Fibroblast of mammary gland (primary cell): ENCODE results near the gene RNF214.

ENCODE experiments used
- DNase-seq: peaks from one replicate; pipeline ENCODE4 v3.0.0-alpha.2; 2010; ENCODE audit warnings: low read depth
- H3K4me3 ChIP-seq: 2 replicates; pipeline ENCODE4 v1.5.1; 2011; ENCODE audit warnings: low read depth, mild to moderate bottlenecking, low read length, moderate library complexity; ENCODE audit not compliant: control insufficient read depth
- TF ChIP-seq, protein P1 (sequence below): conservative IDR thresholded peaks from 2 replicates; pipeline ENCODE4 v1.5.1; 2011; ENCODE audit warnings: low read depth, low read length, inconsistent platforms; ENCODE audit not compliant: control insufficient read depth, insufficient read depth

RNF214 gene

DNA sequence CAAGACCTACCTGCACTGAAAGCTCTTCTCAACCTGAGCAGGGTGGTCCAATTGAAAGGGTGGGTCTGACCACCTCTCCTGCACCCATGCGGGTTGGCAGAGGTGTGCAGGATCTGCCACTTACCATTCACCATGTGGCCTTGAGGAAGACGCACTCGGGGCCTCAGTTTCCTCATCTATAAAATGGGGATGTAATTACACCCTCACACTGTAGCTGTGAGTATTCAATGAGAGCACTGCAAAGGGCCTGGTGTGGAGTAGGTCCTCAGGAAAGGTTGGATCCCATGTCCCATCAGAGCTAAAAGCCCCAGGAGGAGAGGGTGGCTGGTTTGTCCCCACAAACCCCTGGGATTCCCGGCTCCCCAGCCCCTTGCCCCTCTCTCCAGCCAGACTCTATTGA, 33.9 kb upstream of the RNF214 start:
- peak overlapping the region; percentile 50 for H3K4me3 ChIP-seq
- TF ChIP-seq, protein P1, sequence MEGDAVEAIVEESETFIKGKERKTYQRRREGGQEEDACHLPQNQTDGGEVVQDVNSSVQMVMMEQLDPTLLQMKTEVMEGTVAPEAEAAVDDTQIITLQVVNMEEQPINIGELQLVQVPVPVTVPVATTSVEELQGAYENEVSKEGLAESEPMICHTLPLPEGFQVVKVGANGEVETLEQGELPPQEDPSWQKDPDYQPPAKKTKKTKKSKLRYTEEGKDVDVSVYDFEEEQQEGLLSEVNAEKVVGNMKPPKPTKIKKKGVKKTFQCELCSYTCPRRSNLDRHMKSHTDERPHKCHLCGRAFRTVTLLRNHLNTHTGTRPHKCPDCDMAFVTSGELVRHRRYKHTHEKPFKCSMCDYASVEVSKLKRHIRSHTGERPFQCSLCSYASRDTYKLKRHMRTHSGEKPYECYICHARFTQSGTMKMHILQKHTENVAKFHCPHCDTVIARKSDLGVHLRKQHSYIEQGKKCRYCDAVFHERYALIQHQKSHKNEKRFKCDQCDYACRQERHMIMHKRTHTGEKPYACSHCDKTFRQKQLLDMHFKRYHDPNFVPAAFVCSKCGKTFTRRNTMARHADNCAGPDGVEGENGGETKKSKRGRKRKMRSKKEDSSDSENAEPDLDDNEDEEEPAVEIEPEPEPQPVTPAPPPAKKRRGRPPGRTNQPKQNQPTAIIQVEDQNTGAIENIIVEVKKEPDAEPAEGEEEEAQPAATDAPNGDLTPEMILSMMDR, result no peak
- no peak for DNase-seq

DNA sequence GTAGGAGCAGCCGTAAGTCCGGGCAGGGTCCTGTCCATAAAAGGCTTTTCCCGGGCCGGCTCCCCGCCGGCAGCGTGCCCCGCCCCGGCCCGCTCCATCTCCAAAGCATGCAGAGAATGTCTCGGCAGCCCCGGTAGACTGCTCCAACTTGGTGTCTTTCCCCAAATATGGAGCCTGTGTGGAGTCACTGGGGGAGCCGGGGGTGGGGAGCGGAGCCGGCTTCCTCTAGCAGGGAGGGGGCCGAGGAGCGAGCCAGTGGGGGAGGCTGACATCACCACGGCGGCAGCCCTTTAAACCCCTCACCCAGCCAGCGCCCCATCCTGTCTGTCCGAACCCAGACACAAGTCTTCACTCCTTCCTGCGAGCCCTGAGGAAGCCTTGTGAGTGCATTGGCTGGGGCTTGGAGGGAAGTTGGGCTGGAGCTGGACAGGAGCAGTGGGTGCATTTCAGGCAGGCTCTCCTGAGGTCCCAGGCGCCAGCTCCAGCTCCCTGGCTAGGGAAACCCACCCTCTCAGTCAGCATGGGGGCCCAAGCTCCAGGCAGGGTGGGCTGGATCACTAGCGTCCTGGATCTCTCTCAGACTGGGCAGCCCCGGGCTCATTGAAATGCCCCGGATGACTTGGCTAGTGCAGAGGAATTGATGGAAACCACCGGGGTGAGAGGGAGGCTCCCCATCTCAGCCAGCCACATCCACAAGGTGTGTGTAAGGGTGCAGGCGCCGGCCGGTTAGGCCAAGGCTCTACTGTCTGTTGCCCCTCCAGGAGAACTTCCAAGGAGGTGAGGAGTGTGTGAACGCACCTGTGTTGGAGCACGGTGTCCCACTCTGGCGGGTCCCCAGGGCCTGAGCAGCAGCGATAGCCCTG, 33.2 kb upstream of the RNF214 start, which contains the start of gene TAGLN:
Gene TAGLN (plus strand): TSS at position 318 of the 863 bp plus-strand sequence. CDS start 3,644 bp downstream, outside the sequence.
- TF ChIP-seq, protein P1, result no peak
- DNase-seq, result peak; percentile 72
- H3K4me3 ChIP-seq, result peak within 1 kb of the TSS; percentile 50

DNA sequence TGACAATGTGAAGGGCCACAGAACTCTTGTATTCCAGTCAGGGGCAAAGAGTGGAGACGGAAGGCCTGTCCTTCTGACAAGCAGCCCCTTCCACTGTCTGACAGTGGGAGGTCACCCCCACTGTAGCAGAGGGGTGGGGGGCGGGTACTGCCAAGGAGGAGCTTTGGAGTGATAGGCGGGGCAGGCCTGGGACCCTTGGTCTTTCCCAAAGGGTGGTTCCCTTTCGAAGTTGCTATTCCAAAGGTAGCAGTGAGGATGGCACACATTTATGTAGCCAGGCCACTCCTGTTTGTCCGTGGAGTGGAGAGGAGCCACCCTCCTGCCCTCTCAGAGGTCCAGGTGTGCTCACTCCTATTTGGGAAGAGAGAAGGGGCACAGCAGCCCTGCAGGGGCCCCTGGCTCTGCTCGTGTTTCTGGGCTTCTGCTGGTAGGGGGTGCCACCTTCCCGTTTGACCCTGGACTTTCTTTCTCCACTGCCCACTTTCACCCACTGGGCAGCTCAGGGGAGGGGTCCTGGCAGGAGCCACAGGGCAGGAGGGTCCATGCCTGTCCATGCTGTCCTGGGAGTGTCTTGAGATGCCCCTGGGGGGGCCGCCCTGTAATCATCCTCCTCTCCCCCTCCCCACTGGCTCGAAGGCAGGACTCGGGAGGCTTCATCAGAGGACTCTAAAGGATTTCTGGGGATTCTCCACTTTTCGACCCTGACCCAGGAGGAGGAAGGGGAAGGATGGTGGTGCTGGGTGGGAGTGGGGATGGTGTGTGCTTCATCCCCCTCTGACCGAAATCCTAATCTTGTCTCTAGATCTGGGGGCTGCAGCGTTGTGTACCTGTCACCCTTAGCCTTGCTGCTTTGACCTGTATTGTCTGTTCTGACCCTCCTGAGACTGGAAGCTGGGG, 32.3 kb upstream of the RNF214 start:
- peak overlapping the region; percentile 50 for H3K4me3 ChIP-seq
- TF ChIP-seq, protein P1, result no peak
- DNase-seq, result no peak

DNA sequence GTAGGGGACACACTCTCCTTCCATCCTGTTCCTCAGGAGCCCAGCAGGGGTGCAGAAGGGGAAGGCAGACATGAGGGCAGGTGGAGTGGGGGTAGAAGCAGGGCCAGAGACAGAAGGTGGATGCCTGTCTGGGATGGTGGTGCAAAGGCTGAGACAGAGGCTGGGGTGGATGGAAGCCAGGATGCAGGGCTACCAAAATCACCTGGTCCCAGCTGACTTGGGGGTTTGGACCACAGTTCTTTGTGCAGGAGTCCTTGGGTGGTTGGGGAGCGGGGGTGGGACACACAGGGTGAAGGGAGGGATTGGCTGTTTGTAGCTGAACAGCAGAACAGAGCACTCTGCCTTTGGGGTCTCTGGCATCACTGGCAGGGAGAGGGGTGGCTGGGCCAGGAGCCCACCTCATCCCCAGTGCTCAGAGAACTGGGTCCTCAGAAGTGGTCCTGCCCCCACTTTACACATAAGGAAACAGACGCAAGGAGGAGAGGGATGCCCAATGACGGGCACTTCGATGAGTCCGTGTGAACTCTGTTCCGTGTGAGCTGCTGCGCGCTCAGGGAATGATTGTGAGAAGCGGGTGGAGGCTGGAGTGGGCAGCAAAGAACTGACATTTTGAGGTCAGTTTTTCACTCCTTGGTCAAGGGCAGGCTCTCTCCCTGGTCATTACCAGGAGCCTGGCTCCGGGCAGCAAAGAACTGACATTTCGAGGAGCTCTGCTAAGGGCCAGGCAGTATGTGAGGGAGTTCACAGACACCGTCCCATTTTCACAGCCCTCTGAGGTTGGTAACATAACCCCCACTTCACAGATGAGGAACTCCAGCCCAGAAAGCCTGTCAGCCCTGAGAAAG, 31.4 kb upstream of the RNF214 start:
- TF ChIP-seq, protein P1, result no peak
- peak; percentile 24 for DNase-seq
- H3K4me3 ChIP-seq, result peak overlapping the region; percentile 50

DNA sequence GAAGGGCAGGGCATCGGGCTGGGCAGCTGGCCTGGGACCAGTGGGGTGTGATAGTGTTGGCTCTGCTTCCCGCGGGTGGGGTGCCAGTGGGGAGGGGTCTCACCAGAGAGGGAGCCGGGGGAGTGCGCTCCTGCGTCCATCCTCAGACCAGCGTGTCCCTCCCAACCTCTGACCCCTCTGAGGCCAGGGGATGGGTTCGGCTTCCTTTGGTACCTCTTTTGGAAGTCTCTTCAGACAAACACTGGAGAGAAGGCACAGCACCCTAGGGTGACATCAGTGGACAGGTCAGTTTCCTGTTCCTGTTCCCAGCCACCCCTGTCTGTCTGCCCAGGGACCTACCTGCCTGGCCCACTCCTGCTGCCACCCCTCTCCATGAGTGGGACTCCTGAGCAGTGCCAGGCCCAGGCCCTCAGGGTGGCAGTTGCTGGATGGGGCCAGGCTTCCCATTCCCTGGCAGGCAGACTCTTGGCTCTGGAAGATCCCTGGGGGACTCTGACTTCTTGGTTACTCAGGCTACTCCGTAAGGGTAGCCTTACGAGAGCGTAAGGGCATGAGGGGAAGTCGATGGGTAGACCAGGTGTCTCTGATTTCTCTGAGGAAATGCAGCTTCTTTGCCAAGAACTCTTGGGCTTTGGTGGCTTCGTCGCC, 30.7 kb upstream of the RNF214 start:
- H3K4me3 ChIP-seq, result no peak overlapping the region
- TF ChIP-seq, protein P1, result no peak
- DNase-seq, result peak; percentile 43
